Smooth muscle cell (in vitro differentiated cells): ENCODE data around the gene GLYR1. TPM values are rescaled to one million over a fixed set of nuclear protein-coding genes. Genes with fewer than 3 reads are reported as not detected.

Experiments
- DNase-seq: peaks from one replicate; lab custom pipeline; 2025; ENCODE audit not compliant: unreplicated experiment; lab: John Stamatoyannopoulos, UW
- H2AFZ ChIP-seq: fragments of 200-600 bp; sonication (generic); 2 replicates; pipeline ENCODE4 v1.6.0; 2016; ENCODE audit warnings: antibody characterized with exemption, low read depth, mild to moderate bottlenecking
- H3F3A ChIP-seq: fragments of 200-600 bp; sonication (generic); 2 replicates; pipeline ENCODE4 v1.6.0; 2017; ENCODE audit warnings: antibody characterized with exemption, low read depth
- H3K27ac ChIP-seq: fragments of 200-600 bp; sonication (generic); 2 replicates; pipeline ENCODE4 v1.5.1; 2016; ENCODE audit warnings: low read depth, mild to moderate bottlenecking
- H3K27me3 ChIP-seq: fragments of 200-600 bp; sonication (generic); 2 replicates; pipeline ENCODE4 v1.6.1; 2016; ENCODE audit warnings: low read depth, mild to moderate bottlenecking
- H3K36me3 ChIP-seq: fragments of 200-600 bp; sonication (generic); 2 replicates; pipeline ENCODE4 v1.5.1; 2016; ENCODE audit warnings: low read depth
- H3K4me1 ChIP-seq: fragments of 200-600 bp; sonication (generic); 2 replicates; pipeline ENCODE4 v1.5.1; 2016; ENCODE audit warnings: low read depth
- H3K4me2 ChIP-seq: fragments of 200-600 bp; sonication (generic); 2 replicates; pipeline ENCODE4 v1.6.0; 2016; ENCODE audit warnings: mild to moderate bottlenecking
- H3K4me3 ChIP-seq: fragments of 200-600 bp; sonication (generic); 2 replicates; pipeline ENCODE4 v1.5.1; 2016; ENCODE audit warnings: mild to moderate bottlenecking
- H3K79me2 ChIP-seq: fragments of 200-600 bp; sonication (generic); 2 replicates; pipeline ENCODE4 v1.6.0; 2016; ENCODE audit warnings: low read depth, mild to moderate bottlenecking
- H3K9ac ChIP-seq: fragments of 200-600 bp; sonication (generic); 2 replicates; pipeline ENCODE4 v1.6.0; 2016; ENCODE audit warnings: low read depth
- H3K9me3 ChIP-seq: fragments of 200-600 bp; sonication (generic); replicated peaks from 2 replicates; pipeline ENCODE4 v1.5.1; 2016; ENCODE audit warnings: low read depth
- H4K20me1 ChIP-seq: fragments of 200-600 bp; sonication (generic); 2 replicates; pipeline ENCODE4 v1.6.0; 2016; ENCODE audit warnings: low read depth
- CTCF ChIP-seq: fragments of 200-600 bp; sonication (generic); IDR thresholded peaks from 2 replicates; pipeline ENCODE4 v1.5.1; 2017; ENCODE audit warnings: borderline replicate concordance, mild to moderate bottlenecking, antibody characterized with exemption; ENCODE audit not compliant: insufficient read depth, poor library complexity, severe bottlenecking
- WGBS: methylation state at CpG from one replicate; pipeline ENCODE4 v1.1.7; 2016; ENCODE audit warnings: low lambda C conversion rate; 5-methylcytosine and 5-hydroxymethylcytosine counted together
- polyA plus RNA-seq: library from polyadenylated mRNA; unstranded; fragments of >200 nt; fragmentation: Nextera tagmentation; extraction: Ambion mirVana; gene quantifications from 2 replicates; pipeline ENCODE4 v1.2.1, GENCODE V29; 2016
- total RNA-seq: library from RNA; depleted of rRNA; stranded (reverse); fragments of >200 nt; gene quantifications from 2 replicates; pipeline ENCODE4 v1.2.3, GENCODE V29; 2014

Gene GLYR1
- total and polyA plus RNA-seq, 2 experiments from 2014 or later = 26.4 to 28.9 TPM

- WGBS = 96% methylated on average over 24 of the region's 26 CpGs
- no peaks in the 10 kb centered on the region for H3F3A ChIP-seq
- no peak overlapping the region for H2AFZ ChIP-seq
- no peak overlapping the region for H3K4me2 ChIP-seq
- H3K27ac ChIP-seq = no peak overlapping the region
- H3K36me3 ChIP-seq = no peaks in the 10 kb centered on the region
- TF ChIP-seq CTCF = no peak
- H3K9ac ChIP-seq = no peak overlapping the region
- DNase-seq = no peak
- no peaks in the 10 kb centered on the region for H3K79me2 ChIP-seq
- H4K20me1 ChIP-seq = no peaks in the 10 kb centered on the region
- H3K4me1 ChIP-seq = no peaks in the 10 kb centered on the region
- no peak overlapping the region for H3K4me3 ChIP-seq
- H3K27me3 ChIP-seq = no peaks in the 10 kb centered on the region
- H3K9me3 ChIP-seq = no peaks in the 10 kb centered on the region
Measured at GRCh38 chr16:4893103-4893862, 46.2 kb upstream of the GLYR1 start.

- no peak for TF ChIP-seq CTCF
Measured at GRCh38 chr16:4892361-4893102, 45.4 kb upstream of the GLYR1 start.

GRCh38 chr16:4891886-4892216 is 44.8 kb upstream of the GLYR1 start:
- Histone ChIP-seq H3K36me3 (no peaks in the 10 kb centered on the region), H3K9ac (no peak overlapping the region), H4K20me1 (no peaks in the 10 kb centered on the region), H3K27me3 (no peaks in the 10 kb centered on the region), H3K9me3 (no peaks in the 10 kb centered on the region), H3K4me2 (no peak overlapping the region), H3K27ac (no peak overlapping the region), H3K4me3 (no peak overlapping the region), H3K4me1 (no peaks in the 10 kb centered on the region), H3K79me2 (no peaks in the 10 kb centered on the region), H3F3A (no peaks in the 10 kb centered on the region), H2AFZ (no peak overlapping the region)
- TF ChIP-seq CTCF = no peak
- 93% methylated on average over 12 of the region's 12 CpGs for WGBS
- no peak for DNase-seq

More at GRCh38 chr16:4892361-4893102, 45.4 kb upstream of the GLYR1 start:
- Histone ChIP-seq H3K4me3 (no peak overlapping the region), H3K9me3 (no peaks in the 10 kb centered on the region), H2AFZ (no peak overlapping the region), H4K20me1 (no peaks in the 10 kb centered on the region), H3K79me2 (no peaks in the 10 kb centered on the region), H3K9ac (no peak overlapping the region), H3K27ac (no peak overlapping the region), H3K4me2 (no peak overlapping the region), H3K36me3 (no peaks in the 10 kb centered on the region), H3F3A (no peaks in the 10 kb centered on the region), H3K4me1 (no peaks in the 10 kb centered on the region), H3K27me3 (no peaks in the 10 kb centered on the region)
- DNase-seq = no peak
- WGBS = 85% methylated on average over 23 of the region's 23 CpGs
